HL-60/S4 (cell line): ENCODE data around the gene HUWE1.

Experiments
- in situ Hi-C: fragments of 300-500 bp; cut with MboI; formaldehyde crosslinking; loops from 2 replicates; pipeline ENCODE4 v1.14.3; 2022; ENCODE audit warnings: low sequenced_read_pairs

Gene HUWE1

DNA sequence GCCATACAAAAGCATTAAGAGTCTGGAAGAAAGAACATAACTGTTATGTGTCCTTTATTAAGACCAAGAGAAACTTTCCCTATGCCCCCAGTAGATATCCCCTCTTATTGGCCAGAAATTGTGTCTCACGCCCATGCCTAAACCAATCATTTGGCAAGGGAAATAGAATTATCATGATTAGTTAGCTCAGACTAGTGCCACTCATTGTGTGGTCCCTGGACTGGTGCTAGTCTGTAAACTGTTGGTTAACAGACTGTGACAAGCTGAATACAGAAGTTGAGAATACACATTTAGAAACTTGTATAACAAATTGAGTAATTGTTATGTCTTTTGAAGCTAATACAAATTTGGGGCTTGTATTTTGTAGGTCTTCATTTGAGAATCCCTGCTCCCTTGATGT lies 8.1 kb upstream of the HUWE1 start:
- in situ Hi-C loops, result no loop called here

DNA sequence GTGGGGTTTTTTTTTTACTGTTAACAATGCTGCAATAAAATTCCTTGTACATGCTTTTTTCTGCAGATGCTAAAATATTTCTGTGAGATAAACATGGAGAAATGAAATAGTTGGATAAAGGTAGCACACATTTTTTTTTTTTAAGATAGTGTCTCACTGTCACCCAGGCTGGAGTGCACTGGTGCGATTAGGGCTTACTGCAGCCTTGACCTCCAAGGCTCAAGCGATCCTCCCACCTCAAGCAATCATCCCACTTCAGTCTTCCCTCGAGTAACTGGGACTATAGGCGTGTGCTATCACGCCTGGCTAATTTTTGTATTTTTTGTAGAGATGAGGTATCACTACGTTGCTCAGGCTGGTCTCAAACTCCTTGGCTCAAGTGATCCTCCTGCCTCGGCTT lies 1.8 kb upstream of the HUWE1 start:
- in situ Hi-C loops, result no loop called here

DNA sequence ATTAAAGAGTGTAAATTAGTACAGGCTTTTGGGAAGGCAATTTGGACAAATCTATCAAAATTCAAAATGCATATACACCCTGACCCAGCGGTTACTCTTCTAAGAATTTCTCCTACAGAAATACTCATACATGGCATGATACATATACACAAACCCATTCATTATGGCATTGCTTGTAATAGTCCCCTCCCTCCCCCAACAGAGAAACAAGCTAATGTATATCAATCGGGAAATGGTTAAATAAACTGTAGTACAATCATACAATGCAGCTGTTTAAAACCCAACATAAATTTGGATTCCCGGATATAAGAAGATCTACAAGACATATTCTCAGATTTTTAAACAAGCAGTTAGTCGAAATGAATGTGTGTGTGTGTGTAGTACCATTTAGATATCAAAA lies 808 bp downstream of the HUWE1 start:
- in situ Hi-C loops, result no loop called here

DNA sequence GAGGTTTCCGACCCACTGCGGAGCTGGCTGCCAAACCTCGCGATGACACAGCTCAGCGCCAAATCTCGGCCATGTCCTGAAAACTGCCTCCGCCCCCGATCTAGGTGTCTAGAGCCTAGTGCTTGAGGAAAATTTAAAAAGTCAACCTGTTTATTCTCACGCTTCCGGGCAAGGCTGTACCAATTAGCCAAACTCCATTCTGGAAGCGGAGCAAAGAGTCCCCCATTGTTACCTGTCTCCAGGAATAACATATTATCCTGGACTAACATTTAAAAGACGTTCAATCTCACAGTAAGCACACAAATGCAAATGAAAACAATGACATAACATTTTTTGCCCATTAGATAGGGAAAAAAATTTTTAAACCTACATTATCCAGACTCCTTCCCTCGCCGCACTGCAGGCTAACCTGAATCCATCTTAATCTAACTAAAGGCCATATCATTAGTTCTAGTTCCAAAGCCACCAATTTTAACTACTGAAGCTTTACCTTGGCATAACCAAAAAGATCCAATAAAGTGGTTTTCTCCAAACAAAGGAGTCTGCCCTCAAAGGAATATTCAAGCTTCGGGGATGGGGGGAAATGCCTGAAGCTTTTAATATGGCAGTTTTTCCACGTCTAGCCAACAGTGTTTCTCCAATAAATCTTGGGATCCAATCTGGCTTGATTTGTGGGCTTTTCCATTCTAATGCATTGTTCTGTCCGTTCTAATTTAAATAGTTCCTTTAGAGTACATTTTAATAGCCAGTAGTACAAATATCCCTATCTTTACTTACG lies 1.9 kb downstream of the HUWE1 start:
- in situ Hi-C loops, result no loop called here

DNA sequence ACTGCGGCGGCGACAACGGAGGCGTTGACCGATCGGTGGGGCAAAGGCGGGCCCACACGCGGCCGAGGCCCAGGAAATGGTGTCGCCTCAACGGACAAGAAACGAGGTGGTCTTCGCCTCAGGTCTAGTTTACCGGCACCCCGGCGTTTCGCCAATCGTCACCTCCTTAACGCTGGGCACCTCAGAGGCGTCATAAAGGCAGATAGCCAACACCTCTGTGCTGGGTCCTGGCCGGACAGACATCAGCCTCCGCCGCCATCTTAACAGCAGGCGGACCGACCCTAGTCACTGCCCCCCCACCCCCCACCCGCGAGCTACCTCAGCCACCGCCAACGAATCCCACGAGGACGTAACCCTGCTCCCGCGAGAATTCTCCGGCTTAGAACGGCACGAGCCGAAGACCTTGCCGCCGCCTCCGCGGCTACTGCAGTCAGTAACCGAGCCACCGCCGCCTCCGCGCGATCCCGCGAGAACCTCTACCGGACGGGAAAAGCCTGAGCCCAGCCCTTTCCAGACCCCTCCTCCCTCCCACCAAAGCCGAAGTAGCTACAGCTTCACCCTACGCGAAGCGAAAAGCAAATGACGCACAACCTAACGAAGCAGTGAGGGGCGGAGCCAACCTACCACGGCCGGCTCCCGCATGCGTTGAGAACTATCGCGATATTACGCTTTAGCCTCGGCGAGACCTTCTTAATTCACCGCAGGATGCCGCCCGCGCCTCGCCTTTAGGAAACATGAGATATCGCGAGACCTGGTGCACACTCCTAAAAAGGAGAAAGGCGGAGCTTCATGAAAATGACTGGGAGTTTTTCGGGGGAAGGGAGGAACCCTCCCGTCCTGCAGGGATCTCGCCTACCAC lies 2.7 kb downstream of the HUWE1 start:
- in situ Hi-C loops, result no loop called here

DNA sequence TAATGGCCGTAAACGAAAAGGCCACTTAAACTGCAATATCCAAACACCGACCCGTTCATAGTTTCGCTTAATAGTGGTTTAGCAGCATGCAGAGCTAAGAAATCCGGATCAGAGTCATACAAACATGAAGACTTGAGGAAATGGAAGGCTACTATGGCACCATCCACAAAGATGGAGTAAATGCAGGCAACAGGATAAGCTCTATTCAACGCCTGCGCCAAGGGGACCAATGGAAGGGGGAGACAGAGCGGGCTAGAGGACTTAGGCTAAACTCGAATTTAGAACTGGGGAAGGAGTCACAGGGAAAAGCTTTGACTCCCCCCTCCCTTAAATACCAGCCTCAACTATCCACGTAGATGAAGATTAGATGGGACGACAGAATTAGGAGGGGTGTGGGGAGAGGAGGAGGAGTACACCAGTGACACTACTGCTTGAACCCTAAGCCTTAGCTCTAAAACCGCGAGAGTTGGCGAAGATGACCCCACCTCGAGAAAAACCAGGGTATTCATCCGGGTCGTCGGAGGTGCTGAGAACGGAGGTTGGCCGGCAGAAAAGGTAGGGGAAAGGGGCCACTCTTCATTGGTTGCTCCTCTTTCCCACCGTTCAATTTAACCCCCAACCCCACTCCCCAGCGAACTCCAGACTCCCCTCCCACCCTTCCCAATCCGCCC lies 3.5 kb downstream of the HUWE1 start:
- in situ Hi-C loops, result no loop called here

DNA sequence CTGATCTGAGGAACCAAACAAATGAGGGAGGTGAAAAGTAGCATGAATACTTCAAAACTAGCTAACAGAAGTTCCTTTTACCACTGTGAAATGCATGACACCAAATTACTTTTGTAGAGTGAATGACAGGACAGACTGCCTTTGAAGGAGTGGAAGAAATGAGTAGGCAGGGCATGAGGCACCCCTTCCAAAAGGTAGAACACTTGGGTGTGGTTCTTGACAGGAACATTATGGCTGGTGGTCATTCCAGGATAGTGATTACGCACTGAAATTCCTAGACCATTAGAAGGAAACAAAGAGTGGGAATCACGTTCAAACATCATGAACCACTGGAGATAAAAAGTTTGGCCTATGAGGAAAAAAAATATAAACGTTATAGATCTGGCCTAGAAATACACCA lies 4.9 kb downstream of the HUWE1 start:
- in situ Hi-C loops, result no loop called here

DNA sequence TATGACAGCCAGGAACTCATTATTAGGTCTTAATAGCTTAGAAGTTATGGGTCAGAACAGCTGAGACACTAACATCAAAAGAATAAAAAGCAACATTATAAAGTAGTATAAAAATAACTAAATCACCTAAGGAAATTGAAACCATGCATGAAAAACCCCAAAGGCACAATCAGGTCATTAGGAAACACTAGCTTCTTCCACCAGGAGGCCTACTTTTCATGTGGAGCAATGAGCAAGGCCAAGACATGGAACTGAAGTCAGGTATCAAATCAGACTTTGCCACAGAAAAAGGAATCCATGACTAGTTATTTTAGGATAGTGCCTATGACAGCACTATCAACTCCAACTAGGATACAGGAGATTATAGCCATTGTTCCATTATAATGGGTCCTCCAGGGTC lies 7.9 kb downstream of the HUWE1 start:
- in situ Hi-C loops, result no loop called here

DNA sequence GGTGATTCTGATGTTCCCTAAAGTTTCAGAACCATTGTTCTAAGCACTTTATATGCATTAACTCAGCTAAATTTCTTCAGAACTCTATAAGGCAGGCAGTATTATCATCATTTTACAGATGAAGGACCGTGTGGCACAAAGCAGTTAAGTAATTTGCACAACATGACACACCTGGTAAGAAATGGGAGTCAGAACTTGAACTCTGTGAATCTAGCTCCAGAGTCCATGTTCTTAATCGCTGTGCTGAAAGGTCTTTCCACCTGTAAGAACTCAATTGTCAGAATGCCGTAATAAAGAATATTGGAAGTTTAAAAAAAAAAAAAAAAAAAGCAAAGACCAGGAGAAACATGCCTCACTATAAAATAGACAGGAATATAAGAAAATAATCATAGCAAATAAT lies 9.2 kb downstream of the HUWE1 start:
- in situ Hi-C loops, result no loop called here

DNA sequence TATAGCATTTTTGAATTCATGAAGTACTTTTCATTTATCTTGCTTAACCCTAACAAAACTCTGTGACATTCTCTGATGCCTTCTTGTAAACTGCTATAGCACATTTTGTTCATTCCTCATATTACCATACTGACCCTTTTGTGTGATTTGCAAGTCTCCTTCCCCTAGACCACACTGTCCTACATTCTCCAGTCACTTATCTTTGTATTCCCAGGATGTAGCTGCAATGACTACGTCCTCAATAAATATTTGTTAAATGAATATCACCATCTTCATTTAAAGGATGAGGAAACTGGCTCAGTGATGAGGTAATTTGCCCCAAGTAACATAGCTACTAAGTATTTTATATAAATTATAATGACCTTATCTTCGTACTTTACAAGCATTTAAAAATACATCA lies 11.9 kb downstream of the HUWE1 start:
- in situ Hi-C loops, result no loop called here

DNA sequence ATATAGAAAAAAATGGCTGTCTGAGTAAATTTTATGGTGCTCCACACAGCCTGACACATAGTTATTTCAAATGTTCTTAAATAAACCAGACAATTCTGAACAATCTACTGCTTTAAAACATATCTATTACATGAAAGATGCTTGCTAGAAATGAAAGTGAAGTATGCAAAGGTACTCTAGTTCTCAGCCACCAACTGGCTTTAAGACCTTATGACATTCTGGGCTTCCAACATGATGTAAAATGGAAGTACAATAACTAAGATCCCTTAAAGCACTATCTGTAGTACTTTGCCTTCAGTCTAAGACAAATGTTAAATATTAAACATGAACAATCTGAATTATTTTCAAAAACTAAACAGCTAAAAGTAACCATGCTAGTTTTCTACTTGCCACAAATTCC lies 17.3 kb downstream of the HUWE1 start:
- in situ Hi-C loops, result no loop called here

DNA sequence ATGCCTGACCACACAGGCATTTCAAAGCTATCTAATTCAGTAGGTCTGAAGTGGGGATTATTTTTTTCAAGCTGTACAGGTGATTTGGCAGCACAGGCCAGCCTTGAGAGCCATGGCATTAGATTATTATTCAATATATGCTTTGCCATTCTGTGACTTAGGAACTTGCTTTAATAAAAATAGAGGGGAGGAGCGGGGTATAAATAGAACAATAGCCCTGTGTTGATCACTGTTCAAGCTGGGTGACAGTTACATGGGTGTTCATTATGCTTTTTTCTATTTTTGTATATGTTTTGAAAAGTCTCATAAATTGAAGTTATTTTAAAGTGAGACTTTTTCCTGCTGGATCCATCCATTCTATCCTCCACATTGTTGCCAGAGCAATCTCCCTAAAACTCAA lies 20.3 kb downstream of the HUWE1 start:
- in situ Hi-C loops, result no loop called here

DNA sequence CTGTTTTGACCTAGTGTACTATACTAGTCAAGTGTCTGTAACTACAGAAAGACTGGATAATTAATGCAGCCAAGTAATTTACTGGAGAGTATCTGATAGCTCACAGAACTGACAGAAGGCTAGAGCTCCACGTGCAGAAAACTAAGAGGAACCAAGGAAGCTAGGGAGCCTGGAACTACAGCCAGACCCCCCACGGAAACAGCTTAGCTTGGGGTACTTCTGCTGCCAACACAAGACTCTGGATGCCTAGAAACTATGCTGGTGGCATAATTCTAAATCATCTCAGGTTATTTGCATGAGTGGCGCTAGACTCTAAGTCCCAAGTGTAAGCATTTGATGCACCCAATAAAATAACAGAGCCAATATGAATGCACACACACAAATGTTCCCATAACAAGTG lies 26.5 kb downstream of the HUWE1 start:
- in situ Hi-C loops, result no loop called here

DNA sequence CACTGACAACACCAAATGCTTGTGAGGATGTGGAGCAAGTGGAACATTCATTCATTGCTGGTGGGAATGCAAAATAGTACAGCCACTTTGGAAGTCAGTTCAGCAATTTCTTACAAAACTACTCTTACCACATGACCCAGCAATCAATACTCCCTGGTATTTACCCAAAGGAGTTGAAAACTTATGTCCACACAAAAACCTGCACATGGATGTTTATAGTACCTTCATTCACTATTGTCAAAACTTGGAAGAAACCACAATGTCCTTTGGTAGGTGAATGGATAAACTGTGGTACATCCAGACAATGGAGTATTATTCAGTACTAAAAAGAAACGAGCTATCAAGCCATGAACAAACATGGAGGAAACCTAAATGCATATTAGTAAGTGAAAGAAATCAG lies 27.5 kb downstream of the HUWE1 start:
- in situ Hi-C loops, result no loop called here

DNA sequence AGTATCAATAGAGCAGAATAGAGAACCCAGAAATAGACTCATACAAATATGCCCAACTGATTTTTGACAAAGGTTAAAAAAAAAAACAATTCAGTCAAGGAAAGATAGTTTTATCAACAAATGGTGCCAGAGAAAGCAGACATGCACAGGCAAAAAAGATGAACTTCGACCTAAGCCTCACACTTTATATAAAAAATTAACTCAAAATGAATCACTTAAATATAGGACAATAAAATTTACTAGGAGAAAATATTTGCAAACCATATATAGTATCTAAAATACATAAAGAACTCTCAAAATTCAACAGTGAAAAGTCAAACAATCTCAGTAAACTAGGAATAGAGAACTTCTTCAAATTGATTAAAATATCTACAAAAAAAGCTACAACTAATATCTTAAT lies 29.7 kb downstream of the HUWE1 start:
- in situ Hi-C loops, result no loop called here

DNA sequence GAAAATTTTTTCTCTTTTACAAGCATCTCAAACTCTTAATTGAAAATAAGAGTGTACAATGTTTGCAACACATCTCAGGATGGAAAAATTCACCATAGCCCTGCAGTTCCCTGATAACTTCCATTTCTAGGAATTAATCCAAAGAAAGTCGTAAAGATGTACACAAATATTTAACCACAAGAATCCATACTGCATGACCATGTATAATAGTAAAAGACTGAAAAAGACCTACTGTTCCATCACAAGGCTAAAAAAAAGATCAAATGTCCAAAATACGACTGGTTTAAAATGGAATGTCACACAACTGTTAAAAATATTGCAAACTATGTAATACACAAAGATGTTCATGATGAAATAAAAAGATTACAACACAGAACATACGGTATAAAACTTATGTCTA lies 32.1 kb downstream of the HUWE1 start:
- in situ Hi-C loops, result no loop called here

DNA sequence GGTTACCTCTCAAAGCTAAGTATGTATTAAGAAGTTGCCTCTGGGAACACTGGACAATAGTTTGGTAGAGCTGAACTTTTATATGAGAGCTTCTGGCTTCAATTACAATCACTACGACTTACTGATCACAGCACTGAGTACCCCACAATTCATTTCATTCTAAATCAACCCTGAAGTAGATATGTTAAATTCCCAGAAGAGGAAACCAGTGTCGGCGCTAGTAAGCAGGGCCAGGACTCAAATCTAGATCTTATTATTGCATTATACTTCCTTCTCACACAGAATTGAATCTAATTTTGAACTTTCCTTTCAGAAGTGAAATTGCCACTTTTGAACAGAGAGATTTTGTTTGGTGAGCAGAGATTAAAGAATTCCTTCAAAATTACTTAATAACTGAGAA lies 41.8 kb downstream of the HUWE1 start:
- in situ Hi-C loops, result no loop called here

DNA sequence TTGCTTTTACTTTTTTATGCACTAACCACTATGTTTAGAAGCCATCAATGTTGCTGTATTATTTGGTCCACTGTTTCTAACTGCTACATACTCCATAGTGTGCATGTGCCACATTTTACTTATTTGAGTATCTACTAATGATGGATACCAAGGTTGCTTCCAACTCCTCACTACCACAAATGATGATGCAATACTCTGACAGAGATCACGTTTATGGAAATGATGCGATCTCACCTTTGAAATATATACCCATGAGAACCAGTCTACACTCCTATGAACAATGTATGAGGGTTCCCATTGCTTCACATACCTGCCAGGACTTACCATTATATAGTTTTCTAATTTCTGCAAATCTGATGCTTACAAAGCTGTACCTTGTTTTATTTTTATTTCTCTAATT lies 44.2 kb downstream of the HUWE1 start:
- in situ Hi-C loops, result no loop called here

DNA sequence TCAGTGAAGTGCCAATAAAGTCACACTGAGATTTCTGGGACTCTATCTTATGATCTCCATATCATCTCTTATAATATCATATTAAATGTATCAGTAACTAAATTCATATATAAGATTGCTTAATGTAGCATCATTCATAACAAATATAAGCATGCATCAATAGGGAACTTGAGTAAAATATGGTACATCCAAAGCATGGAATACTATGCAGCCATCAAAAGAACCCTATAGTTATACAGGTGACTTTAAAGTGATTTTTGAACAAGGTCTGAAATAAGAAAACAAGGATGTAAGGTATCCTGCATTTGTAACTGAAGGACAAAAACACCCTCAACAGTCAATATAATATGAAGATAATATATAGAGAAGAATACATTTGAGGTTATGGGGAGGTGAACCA lies 47.3 kb downstream of the HUWE1 start:
- in situ Hi-C loops, result no loop called here

DNA sequence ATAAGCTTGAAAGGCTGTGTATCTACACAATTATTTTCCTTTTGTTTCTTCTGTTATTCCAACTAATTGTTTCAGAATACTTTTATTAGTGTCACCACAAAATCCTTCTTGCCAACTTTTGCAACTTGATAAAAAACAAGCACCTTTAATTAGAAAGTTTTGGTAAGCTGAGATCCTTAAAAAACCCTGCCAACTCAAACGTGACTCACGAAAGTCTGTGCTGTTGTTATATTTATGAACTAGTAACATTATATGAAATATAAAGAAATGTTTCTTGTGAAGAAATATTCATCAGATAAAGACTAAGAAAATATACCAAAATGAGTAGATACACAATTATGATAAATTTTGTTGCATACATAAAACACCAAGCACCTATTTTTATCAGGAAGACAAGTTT lies 49.0 kb downstream of the HUWE1 start:
- in situ Hi-C loops, result no loop called here

DNA sequence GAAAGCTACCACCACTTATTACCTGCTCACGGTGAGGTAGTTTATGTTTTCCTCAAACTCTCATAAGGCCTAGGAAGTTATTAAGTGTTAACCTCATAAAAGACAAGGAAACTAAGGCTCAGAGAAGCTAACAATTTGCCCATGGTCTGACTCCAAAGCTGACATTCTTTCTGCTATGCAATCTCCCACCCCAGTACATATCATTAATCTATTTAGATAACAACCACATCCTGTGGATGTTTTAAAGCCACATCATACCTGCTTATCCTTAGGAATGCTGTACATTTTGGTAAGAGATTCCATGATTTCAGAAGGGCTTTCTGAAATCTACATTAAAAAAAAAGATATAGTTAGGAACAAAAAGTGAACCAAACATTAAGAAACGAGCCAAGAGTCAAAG lies 55.4 kb downstream of the HUWE1 start:
- in situ Hi-C loops, result no loop called here

DNA sequence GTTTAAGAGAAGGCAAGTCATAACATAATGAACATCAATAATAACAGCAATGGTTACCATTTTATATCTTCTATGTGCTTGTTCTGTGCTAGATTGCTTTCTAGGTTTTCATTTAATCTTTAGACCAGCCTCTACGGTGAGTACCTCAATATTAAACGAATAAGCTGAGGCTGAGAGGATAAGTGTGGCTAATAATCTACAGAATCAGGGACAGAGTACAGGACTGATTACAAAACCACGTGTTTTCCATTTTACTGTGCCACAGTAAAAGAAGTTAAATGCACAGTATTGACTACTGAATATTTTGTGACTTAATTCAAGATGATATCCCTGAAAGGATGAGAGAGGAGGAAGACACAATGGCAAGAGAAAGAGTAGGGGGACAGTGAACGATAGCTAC lies 56.3 kb downstream of the HUWE1 start:
- in situ Hi-C loops, result no loop called here
